Tibial nerve (tissue), 4 donors: ENCODE measurements around the gene TPM2.

ENCODE experiments used
- EP300 ChIP-seq, 2 donors: sonication (generic); formaldehyde crosslinking; IDR thresholded peaks; one replicate each; pipeline ENCODE4 v1.6.1; 2017; ENCODE audit warnings: antibody characterized with exemption in 2 of 2, mild to moderate bottlenecking in 1 of 2
- POLR2A ChIP-seq, 2 donors: fragments of 450-650 bp; IDR thresholded peaks; one replicate each; pipeline ENCODE4 v1.6.1; 2017; ENCODE audit warnings: antibody characterized with exemption in 2 of 2, mild to moderate bottlenecking in 2 of 2, moderate library complexity in 2 of 2
- TF ChIP-seq, protein P1 (sequence below), 5 experiments: fragments of 200-600 bp in 3 of 5; fragments of 450-650 bp in 2 of 5; sonication (generic) in 3 of 5; IDR thresholded peaks; one replicate each; pipeline ENCODE4 v1.5.1; 2016 to 2019; ENCODE audit warnings: antibody characterized with exemption in 5 of 5, mild to moderate bottlenecking in 3 of 5, moderate library complexity in 2 of 5

DNA sequence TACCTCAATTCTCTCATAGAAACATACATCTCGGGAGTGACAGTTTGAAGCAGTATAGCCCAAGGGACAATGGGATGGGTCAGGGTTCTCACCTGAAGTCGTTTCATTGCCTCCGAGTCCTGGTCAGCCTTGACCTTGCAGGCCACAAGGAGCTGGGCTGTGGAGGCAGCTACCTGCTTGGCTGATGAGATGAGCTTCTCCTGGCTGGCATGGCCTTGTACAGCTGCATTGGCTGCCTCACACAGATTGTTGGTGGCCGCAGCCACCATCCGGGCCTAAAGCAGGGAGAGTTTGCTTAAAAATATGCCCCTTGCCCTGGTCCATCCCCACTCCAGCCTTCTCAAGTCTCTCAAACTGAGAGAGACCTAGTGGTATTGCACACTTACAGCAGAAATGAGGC lies 8.5 kb upstream of the TPM2 start:
- TF ChIP-seq, protein P1, sequence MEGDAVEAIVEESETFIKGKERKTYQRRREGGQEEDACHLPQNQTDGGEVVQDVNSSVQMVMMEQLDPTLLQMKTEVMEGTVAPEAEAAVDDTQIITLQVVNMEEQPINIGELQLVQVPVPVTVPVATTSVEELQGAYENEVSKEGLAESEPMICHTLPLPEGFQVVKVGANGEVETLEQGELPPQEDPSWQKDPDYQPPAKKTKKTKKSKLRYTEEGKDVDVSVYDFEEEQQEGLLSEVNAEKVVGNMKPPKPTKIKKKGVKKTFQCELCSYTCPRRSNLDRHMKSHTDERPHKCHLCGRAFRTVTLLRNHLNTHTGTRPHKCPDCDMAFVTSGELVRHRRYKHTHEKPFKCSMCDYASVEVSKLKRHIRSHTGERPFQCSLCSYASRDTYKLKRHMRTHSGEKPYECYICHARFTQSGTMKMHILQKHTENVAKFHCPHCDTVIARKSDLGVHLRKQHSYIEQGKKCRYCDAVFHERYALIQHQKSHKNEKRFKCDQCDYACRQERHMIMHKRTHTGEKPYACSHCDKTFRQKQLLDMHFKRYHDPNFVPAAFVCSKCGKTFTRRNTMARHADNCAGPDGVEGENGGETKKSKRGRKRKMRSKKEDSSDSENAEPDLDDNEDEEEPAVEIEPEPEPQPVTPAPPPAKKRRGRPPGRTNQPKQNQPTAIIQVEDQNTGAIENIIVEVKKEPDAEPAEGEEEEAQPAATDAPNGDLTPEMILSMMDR (IDR thresholded peaks at IDR 0.05): no peak
- TF ChIP-seq EP300 (IDR thresholded peaks at IDR 0.05) (no peak), POLR2A (IDR thresholded peaks at IDR 0.05) (no peak)
